GM19452 (cell line): ENCODE data around the gene CLTCL1.
"Not testable (repeated sequence)": the region's sequence is repeated elsewhere in the genome, so short reads cannot be mapped to it uniquely, and the experiment has no call there.

Experiments
- ATAC-seq: cut with Tn5 transposase; IDR thresholded peaks from one replicate; pipeline ENCODE4 v1.9.1; 2021; ENCODE audit not compliant: unreplicated experiment

Gene CLTCL1

DNA sequence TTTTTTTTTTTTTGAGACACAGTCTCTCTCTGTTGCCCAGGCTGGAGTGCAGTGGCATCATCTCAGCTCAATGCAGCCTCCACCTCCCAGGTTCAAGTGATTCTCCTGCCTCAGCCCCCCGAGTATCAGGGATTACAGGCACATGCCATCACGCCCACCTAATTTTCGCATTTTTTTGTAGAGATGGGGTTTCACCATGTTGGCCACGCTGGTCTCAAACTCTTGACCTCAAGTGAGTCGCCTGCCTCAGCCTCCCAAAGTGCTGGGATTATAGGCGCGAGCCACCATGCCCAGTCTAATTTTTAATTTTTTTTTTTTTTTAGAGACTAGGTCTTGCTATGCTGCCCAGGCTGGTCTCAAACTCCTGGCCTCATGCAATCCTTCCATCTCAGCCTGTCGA lies 35.2 kb downstream of the CLTCL1 start:
- not testable (repeated sequence) for ATAC-seq

DNA sequence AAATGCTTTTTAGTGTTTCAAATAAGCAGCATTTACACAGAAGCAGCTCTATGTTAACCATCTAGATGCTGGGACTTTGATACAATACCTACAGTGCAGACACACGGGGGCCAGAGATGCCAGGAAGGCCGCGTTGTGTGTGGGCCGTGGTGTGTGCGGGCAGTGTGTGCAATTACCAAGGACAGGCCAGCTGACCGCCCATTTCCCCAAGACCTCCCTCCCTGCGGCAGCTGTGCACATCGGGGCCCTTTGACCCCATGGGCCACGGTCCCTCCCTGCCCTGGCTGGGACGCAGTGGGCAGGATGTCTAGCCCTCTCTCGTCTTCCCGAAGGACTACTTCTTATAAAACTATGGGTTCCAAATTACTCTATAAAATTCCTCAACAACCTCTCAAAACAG lies 38.4 kb downstream of the CLTCL1 start:
- ATAC-seq, result no peak

DNA sequence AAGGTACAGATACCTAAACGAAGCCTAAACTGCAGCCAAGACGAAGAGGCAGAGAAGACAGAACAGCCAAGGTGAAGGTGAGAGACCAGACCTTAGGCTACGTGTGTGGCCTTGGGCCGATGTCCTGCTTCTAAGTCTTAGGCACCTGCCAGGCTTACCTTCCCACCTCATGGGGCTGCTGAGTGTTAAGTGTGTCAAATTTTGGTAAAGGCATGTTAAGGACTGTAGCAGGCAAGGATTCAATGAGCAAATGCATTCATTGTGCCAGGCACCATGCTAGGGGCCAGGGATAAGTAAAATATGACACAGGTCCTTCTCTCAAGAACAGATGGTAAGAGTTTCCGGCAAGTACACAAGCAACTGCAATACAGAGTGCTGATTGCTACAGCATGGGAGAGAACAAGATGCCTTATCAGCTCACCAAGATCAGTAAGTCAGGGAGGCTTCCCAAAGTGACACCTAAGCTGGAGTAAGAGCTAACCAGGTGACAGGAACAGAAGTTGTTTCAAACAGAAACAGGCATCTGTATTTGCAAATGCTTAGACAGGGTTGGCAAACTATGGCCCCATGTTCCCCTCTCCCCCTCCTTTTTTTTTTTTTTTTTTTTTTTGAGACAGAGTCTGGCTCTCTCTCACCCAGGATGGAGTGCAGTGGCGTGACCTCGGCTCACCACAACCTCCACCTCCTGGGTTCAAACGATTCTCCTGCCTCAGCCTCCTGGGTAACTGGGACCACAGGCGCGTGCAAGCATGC lies 46.7 kb downstream of the CLTCL1 start:
- no peak for ATAC-seq

DNA sequence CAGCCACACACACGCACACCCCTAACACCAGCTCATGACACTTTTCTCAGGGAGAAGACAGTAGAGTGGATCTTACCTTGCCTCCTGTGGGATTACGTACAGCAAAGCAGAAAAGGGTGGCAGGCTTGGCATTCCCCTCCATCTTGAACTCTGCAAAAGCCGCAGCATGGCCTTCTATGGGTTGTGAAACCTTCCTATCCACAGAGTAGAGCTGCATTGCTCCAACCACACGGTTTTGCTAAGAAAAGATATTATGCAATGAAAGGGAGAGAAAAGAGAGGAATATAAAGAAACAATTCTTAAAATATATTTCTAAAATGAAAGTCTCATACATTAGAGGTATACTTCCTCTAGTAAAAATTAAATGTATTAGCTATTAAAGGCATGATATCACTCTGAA lies 48.8 kb downstream of the CLTCL1 start:
- no peak for ATAC-seq

DNA sequence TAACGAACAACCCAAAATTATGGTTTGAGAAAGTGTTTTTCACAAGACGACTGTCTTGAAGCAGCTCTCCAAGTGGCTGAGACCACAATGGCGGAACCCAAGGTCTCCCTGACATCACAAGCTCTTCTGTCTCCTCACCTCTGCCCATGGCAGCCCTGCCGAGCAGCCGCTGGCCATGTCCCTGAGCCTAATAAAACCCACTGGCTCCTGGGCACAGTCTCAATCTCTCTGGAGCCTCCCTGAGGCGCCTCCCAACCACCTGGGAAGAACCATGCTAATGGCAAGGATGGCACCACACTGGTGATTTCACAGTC lies 50.0 kb downstream of the CLTCL1 start:
- no peak for ATAC-seq

DNA sequence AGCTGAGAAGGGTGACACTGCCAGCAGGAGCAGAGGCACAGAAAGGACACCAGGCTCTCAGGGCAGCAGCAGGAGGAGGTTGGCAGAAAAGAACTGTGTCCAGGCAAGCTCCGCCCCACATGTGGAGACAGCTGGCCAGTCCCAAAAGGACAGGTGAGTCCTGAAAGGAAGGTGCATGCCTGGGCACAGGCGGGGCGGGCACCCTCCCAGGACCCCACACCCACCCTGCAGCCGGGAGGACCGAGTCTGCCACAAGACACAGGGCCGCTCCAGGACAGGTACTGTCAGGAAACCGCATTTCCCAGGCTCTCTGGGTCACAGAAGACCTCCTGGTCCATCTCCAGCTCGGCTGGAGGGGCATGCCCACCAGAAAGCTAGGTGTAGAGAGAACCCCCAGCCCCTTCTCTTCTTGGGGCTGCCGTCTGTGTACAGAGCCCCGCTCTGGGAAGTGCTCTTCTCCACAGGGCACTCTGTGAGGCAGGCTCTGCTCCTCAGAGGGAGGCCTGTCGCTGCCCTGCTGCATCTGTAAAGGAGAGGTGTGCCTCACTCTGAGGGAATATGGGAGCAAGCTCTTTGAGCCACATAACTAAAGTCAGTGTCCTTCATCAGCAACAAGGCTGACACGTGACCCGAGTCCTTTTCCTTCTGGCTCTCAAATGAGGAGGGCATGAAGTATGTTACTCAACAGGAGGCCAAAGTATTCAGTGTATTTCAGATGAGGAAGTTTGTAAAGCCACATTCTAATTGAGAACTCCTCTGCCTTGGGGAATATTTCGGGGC lies 50.5 kb downstream of the CLTCL1 start:
- no peak for ATAC-seq

DNA sequence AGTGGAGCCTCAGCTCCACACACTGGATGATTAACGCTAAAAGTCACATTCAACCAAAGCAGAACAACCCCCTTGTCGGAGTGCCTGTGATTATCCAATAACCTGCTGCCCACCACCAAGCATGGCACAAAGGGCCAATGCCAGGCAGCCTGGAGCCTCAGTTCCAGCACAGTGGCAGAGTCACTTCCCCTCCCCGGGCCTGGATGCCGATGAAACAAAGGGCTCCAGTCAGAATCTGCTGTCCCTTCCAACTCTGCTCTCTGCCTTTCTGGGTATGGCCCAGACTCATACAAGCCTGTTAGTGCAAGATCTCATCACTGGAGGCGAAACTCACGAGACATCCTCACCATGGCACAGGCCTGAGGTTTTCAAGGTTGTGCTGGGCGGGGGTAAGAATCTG lies 52.1 kb downstream of the CLTCL1 start:
- ATAC-seq, result no peak

DNA sequence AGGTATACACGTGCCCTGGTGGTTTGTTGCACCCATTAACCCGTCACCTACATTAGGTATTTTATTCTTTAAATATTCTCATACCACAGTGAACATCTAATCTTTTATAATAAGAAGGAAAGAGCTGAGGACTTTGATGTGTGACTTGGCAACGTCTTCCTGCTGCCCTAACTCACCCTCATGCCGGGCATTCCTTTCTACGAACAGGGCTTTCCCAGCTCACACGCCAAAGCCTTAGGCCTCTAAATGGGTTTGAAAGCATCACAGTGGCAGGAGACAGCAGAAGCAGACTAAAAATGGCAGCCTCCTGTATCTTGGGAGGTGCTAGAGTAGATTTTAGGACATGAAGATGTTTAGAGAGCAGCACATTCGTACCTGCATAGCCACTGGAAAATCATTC lies 52.6 kb downstream of the CLTCL1 start:
- ATAC-seq, result no peak

DNA sequence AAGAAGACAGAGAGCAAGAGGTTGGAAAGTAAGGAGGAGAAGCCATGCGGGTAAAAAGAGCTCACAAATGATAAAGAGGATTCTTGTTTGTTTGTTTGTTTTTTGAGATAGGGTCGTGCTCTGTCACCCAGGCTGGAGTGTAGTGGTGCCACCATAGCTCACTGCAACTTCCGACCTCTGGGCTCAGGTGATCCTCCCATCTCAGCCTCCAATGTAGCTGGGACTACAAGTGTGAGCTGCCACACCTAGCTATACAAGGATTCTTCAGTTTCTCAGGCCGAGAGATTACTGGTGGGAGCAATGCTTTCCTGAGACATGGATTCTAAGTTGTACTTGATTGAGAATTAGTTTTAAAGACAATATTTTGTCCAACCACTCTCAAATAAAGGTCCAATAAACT lies 55.6 kb downstream of the CLTCL1 start:
- no peak for ATAC-seq

DNA sequence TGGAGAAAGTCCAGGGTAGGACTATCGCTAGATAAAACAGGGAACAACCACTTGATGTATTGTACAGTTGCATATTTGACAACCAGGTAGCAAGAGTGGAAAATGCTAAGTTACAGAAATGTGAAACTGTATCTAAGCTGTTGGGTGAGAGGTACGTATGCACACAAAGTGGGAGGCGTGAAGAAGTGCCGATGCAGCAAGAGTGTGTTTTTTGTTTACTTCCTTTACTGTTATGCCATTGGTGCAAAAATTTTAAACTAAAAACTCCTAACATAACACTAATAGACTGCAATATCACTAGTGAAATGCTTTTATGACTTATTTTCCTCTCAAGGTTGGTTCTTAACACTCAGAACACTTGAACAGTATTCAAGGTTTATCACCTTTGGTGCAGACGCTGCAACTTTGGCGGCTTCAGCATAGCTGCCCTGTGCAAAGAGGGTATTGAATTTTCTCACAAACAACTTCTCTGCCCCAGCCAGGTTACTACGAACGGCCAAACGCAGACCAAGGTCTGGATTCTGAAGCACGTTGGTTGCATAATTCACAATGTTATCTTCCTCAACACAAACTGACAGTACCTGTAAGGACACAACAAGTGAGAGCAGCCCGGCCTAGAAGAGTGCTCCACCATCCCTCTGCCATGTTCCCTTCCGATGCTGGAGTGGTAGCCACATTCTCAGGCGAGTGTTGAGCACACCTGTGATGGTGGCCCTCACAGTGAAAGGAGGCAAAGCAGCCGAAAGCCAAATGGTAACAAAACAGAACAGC lies 57.2 kb downstream of the CLTCL1 start:
- ATAC-seq, result no peak

DNA sequence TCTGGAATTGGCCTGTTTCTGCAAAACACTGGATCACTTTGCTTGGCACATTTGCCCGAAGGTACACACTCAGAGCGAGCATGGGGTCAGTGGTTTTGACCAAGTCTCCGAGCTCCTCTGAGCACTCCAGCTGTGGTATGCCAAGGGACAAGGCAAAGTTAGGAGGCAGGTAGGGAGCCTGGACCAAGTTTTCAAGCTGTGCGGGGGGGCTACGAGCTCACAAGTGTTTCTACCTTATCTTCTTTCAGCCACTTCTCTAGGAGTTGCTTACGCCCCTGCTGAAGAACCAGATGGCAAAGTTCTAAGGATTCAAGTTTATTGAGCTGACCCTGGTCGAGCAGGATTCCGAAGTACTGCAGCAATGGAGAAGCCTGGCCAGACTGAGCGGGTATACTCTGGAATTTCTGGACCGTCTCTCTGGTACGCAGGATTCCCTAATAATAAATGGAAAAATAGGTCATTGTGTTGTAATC lies 58.3 kb downstream of the CLTCL1 start:
- no peak for ATAC-seq

DNA sequence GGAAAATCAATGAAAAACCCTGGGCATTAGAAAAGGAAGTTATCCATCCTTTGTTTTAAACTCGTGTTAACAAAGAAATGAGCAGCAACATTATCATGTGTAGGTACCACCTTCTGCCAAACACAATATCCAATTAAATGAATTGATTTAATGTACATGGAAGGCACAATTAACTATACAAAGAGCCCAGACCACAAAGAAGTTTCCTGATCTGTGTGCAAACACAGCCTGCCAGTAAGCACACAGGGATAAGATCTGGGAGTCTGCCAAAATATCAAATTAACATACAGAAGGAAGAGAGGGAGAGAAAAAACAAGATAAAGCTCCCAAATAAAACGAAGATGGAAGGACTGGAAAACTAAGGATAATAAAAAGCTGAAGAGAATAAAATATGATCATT lies 58.9 kb downstream of the CLTCL1 start:
- ATAC-seq, result no peak

DNA sequence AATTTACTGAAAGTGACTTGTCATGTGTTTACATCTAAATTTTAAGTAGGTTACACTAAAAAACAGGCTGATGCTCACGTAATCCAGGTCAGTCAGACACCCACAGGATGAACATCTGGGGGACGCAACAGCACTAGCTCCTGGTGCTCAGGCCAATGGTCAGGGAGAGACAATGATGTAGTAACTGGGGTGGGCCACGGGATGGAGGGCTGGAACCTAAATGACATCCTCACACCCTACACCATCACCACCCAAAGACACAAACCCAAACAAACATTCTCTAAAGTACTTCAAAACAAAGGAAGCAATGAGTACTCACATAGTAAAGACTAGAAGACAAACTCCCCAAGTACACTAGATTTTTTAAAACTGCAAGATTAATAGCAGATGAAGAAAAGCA lies 59.5 kb downstream of the CLTCL1 start:
- no peak for ATAC-seq

DNA sequence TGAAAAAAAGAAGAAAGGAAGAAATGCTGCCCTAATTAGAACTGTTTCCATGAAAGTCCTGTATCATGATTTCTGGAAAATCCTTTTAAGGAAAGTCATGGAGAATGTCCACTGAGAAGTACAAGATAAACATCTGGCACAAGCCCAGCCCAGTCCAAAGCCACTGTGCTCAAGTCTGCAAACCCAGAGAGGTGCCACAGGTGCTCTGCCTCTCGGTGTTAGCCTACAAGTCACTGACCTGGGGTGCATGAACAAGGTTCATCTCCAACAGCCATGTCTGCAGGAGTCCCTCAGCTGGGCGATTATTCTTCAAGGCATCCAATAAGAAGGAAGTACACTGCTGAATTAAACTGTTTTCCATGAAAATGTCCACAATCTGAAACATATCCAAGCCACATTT lies 61.9 kb downstream of the CLTCL1 start:
- no peak for ATAC-seq

DNA sequence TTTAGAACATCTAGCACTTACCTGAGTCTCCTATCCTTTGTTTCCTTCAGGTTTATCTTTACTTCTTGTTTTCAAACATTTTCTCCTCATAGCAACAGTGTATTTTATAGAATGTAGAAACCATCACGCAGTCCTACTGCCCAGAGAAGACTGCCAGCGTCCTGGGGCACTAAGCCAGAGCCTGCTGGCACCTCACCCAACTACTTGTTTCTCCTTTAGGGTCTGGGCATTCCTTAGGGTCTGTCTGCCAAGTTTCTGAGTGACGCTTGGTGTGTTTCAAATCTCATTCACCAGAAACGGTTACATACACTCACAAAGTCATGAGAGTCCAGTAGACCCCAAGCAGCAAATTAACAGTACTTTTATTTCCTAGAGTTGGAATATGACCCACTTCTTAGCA lies 63.3 kb downstream of the CLTCL1 start:
- no peak for ATAC-seq

DNA sequence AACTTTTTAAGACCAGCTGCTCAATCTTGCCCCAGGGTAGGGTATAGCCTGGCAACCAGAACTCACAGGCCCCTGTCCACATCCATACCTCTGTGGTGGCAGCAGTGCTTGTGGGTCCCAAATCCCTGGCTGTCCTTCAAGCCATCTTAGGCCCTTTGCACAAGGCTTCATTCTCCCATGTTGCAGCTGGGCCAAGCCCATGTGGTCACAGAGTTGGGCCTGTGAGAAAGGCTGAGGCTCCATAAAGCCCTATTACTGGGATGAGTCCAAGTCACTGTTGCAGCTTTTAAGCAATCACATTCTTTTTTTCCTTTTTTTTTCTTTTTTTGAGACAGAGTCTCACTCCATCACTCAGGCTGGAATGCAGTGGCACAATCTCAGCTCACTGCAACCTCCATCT lies 65.1 kb downstream of the CLTCL1 start:
- ATAC-seq, result no peak

DNA sequence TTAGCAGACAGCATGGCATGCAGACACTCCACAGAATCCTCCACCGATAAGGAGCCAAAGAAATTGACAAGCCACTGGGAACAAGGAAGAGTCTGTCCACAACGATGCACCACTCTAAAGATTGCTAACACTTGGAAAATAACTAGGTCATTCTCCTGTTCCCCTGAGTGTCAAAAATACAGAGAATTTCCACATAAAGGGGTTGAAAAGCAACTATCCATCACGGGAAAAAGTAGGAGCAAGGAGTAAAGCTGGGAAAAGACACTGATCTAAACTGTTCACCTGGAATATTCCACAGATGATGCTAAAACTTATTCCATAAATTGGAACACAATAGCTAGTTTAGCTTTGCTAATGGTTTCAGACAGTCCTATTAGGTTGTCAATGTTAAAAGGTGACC lies 66.0 kb downstream of the CLTCL1 start:
- no peak for ATAC-seq

DNA sequence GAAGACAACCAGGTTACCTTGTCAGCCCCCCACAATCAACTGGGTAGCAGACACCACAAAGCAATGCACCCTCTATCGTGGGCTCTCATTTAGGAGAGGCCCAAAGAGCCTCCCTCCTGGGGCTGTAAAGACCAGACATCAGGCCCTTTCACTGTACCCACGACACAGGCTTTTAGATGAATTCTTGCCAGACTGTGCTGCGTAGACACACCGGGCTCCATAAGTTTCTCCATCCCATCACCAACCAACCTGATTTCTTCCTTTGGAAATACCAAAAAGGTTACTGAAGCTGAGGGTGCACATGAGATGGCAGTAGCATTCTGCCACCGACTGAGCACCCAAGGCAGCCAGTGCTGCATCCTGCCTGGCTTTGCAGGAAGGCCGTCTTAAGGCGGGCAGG lies 66.5 kb downstream of the CLTCL1 start:
- no peak for ATAC-seq

DNA sequence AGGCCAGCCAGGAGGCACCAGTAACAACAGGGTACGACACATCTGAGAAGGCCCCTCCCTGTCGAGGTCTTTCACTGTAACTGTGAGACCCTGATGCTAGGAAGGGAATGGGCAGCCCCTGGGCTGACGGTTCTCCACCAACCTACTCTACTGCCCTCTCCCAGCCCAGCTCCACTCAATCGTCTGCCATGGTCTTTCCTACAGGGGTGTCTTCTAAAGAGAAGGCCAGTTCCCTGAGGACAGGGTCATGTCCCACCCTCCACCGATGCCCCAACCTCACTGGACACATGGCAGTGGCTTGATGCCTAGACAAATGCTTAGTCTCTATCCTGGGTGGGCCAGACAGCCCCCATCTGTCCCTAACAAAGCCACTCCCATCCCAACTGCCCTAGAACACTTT lies 67.0 kb downstream of the CLTCL1 start:
- no peak for ATAC-seq

DNA sequence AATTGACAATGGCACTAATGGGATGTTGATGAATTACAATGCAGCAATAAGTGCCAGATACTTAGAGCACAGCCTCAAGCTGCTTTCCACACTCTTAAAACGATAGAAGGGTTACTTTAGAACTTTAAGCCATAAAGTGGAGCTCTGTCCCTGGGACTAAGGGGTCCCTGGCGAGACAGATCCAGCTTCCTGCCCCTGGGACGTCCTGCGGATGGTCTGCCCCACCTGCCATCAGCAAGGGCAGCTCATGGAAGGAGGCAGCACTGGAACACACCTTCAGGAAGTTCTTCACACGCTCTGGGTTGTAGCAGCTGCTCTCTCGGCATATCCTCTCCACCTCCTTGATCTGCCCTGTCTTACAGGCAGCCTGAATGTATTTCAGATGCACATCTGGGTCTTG lies 67.9 kb downstream of the CLTCL1 start:
- ATAC-seq, result no peak

DNA sequence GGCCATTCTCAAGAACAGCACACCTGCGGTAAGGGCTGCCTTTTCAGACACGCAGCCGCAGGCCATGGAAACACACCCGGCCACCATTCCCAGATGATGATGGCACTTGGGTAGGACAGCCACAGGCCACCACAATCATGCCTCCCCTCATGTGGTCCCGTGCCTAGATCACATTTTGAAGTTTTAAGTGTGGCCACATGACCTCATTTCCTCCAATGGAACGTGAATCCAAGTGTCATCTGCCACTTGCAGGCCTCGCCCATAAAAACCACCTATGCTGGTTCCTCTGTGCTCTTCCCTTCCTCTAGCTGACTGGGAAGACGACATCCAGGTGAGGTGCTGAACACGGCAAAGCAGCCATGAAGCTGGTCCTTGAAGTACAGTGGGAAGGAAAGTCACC lies 68.4 kb downstream of the CLTCL1 start:
- ATAC-seq, result no peak
